22Rv1 (cell line): ENCODE measurements around the gene ARHGAP25.

ENCODE experiments used
- H3K27ac ChIP-seq: fragments of 450-650 bp; 2 replicates; pipeline ENCODE4 v1.5.1; 2017
- ZFX ChIP-seq: fragments of 450-650 bp; IDR thresholded peaks from 2 replicates; pipeline ENCODE4 v1.6.1; 2017; ENCODE audit warnings: antibody characterized with exemption, borderline replicate concordance
- TF ChIP-seq, protein P1 (sequence below): fragments of 450-650 bp; IDR thresholded peaks from 2 replicates; pipeline ENCODE4 v1.5.1; 2017; ENCODE audit warnings: mild to moderate bottlenecking

The ARHGAP25 gene

DNA sequence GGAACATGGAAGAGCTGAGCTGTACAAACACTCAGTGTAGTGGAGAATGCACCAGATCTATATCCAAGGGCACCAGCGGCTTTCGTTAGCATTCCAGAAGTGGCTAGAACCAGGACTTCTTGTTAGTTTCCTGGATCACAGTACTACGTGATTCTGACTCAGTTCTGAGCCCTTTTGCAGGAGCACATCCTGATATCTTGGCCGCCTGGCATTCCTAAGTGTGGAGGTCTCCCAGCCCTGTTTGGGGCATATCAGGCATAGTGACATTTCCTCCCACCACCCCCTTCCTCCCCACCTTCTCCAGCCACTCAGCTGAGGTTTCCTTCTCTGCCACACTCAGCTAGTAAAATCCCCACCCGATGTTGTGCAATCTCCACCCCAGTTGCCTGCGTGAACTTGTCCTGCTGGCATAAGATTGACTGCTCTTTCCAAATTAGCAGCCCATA is 73.2 kb downstream of the ARHGAP25 start:
- no peak overlapping the region for H3K27ac ChIP-seq
- TF ChIP-seq, protein P1, sequence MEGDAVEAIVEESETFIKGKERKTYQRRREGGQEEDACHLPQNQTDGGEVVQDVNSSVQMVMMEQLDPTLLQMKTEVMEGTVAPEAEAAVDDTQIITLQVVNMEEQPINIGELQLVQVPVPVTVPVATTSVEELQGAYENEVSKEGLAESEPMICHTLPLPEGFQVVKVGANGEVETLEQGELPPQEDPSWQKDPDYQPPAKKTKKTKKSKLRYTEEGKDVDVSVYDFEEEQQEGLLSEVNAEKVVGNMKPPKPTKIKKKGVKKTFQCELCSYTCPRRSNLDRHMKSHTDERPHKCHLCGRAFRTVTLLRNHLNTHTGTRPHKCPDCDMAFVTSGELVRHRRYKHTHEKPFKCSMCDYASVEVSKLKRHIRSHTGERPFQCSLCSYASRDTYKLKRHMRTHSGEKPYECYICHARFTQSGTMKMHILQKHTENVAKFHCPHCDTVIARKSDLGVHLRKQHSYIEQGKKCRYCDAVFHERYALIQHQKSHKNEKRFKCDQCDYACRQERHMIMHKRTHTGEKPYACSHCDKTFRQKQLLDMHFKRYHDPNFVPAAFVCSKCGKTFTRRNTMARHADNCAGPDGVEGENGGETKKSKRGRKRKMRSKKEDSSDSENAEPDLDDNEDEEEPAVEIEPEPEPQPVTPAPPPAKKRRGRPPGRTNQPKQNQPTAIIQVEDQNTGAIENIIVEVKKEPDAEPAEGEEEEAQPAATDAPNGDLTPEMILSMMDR, result no peak
- no peak for TF ChIP-seq ZFX

DNA sequence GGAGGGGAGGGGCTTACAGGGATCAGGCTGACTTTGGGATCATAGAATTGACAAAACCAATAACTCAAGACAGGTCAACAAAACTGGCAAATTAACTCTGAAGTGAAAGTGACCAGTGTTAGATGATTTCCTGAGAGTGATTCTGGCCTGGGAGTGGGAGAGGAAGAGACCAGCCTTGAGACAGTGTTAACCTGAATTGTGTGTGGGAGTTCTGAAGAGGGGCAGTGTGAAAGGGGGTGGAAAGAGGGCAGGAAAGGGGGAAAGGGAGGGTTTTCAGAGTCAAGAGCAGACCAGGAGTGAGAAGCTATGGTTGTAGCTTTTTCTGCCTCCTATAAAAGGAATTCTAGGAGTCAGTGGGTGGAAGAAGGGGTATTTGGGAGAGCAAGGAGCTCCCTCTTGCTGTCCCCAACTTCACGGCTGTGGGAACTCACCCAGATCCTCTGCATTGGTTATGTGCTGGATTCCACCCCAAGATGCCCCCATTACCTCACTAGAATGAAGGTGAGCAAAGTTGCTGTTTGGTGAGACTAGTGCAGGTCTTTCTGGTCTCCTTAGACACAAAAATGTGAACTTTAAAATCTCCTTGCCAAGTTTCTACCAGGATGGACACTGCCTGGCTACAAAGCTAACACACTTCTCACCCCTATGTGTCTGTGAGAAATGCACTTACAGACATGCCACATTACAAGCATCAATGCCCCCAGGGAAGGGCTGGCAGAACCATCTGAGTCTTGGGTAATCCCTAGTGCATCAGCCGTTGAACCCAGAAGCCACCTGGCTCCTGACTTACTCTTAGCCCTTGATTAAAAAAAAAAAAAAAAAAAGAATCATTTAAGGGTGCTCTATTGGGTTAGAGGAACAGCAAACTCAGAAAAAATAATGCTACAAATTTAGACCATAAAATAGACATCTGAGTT is 75.0 kb downstream of the ARHGAP25 start:
- H3K27ac ChIP-seq, result no peak overlapping the region
- no peak for TF ChIP-seq ZFX
- TF ChIP-seq, protein P1, result no peak

DNA sequence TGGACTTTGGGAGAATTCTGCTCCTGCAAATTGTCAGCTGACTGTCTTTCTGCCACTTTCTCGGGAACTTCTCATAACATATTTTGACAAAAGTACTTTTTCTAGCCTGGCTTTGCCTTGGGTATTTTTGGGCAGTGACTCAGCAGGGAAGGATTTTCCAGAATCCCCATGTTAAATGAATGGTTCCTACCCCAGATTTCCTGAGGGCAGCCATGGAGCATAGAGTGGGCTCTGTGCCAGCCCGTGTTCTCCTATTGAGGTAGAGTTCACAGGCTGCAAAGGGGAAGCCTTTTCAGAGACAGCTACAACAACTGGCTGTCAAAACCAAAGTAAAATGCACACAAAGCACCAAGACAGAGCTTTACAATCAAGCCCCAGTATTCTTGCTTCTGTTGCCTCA is 76.8 kb downstream of the ARHGAP25 start:
- no peak overlapping the region for H3K27ac ChIP-seq
- TF ChIP-seq ZFX, result no peak
- TF ChIP-seq, protein P1, result no peak

DNA sequence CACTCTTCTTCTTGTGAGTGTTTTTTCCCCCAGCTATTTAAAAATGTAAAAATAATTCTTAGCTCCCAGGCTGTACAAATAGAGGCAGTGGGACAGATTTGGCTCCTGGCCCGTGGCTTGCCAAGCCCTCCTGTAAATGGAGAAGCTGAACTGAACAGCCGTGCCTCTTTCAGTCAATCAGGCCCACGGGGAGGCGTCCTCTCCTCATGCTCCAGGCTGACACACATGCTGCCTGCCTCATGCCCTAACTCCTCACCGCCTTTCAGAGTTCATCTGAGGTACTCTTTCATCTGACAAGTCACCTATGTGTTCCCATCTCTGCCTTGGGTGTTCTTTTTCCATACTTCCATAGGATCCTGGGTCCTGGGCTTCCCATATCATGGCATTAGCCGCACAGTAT is 77.6 kb downstream of the ARHGAP25 start:
- no peak for TF ChIP-seq ZFX
- TF ChIP-seq, protein P1, result no peak
- H3K27ac ChIP-seq, result no peak overlapping the region

DNA sequence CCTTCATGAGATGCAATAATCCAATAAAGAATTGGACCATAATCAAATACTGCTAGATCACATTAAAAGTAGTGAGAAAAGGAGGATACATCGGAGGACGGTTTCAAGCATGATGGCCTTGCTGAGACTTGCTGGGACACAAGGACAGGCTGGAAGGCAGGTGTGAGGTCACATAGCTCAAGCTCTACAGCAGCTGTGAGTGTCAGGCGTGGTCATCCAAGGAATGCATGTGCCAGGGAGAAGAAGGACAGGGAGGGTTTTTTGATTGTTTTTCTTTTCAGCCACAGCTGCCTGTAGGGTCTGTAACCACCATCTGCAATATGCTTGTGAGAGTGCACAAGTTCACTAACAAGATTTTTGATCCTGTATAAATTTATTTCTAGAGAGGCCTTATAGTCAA is 79.0 kb downstream of the ARHGAP25 start:
- no peak for TF ChIP-seq ZFX
- TF ChIP-seq, protein P1, result no peak
- H3K27ac ChIP-seq, result no peak overlapping the region

DNA sequence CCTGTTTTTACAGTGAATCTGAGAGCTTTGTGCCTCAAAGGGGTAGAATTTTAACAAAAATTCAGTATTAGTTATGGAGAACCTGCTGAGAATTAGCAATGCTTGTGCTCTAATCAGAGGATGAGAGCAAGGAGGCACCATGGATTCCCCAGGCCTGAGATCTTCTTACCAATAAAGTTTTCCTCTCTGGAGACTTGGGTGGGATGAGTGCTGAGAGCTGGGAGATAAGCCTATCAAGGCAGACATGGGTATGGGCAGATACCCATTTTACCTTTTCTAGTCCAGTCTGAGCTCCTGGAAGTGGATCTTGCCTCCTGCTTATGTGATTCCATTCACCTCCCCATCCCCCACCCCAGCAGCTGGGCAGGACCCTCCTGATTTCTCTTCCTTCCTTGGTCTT is 82.7 kb downstream of the ARHGAP25 start:
- TF ChIP-seq ZFX, result no peak
- TF ChIP-seq, protein P1, result no peak
- H3K27ac ChIP-seq, result no peak overlapping the region

DNA sequence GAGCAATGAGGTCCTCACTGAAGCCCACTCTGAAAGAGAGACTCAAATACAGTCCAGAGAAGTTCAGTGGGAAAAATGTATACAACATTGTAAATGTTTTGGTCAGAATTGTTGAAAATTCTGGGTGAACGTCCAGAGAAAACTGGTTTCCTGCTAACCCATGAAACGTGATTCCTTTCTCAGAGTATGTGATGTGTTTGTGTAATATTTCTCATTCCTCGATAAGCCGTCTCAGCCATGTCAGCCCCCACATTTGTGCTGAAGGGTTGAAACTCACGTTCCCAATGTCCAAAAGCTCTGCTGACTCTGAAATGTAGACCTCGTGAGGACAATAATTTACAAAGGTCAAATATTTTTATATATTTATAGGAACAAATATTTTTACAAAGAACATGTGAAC is 84.9 kb downstream of the ARHGAP25 start:
- TF ChIP-seq ZFX, result no peak
- TF ChIP-seq, protein P1, result no peak
- H3K27ac ChIP-seq, result no peak overlapping the region
